ENCODE data around the gene ARID1B. TPM values are rescaled to one million over a fixed set of nuclear protein-coding genes. Genes with fewer than 3 reads are reported as not detected.

Gene ARID1B
- total and polyA plus RNA-seq, 2 of the 13 experiments (the other 11 are each of a cell fraction or from before 2014, with no cell fraction given), result 20.1 to 32.6 TPM

GRCh38 chr6:156776840-156777576 lies at the start of gene ARID1B (continued):
- TF ChIP-seq GABPA (IDR thresholded peaks at IDR 0.05; ENCODE audit: low read depth, low read length) (no peak), GABPA (CRISPR knock-in tag; IDR thresholded peaks at IDR 0.05; ENCODE audit: low read depth) (no peak), ZNF281 (CRISPR knock-in tag; IDR thresholded peaks at IDR 0.05; ENCODE audit: borderline replicate concordance) (peak; percentile 91), ZNF510 (CRISPR knock-in tag; IDR thresholded peaks at IDR 0.05; ENCODE audit: low read depth) (peak; percentile 91; the same call in 1 of the 2 replicates), ZNF329 (CRISPR knock-in tag; IDR thresholded peaks at IDR 0.05; ENCODE audit: low read depth) (peak; percentile 69; the same call in 1 of the 2 replicates), CENPT (CRISPR knock-in tag; IDR thresholded peaks at IDR 0.05; ENCODE audit: low read depth) (no peak), SRF (IDR thresholded peaks at IDR 0.05; ENCODE audit: low read depth, low read length) (no peak), GMEB2 (CRISPR knock-in tag; IDR thresholded peaks at IDR 0.05; ENCODE audit: low read depth) (no peak), ZNF256 (CRISPR knock-in tag; conservative IDR thresholded peaks at IDR 0.05) (no peak), CREB3 (CRISPR knock-in tag; IDR thresholded peaks at IDR 0.05) (0 out of 2 replicates have a peak, but pooled peaks have one; percentile 29), USF2 (IDR thresholded peaks at IDR 0.05; ENCODE audit: low read depth, low read length) (no peak), USF2 (CRISPR knock-in tag; IDR thresholded peaks at IDR 0.05; ENCODE audit: borderline replicate concordance) (no peak), BRCA1 (CRISPR knock-in tag; IDR thresholded peaks at IDR 0.05) (0 out of 2 replicates have a peak, but pooled peaks have one; percentile 11)
- TF ChIP-seq, protein P1, sequence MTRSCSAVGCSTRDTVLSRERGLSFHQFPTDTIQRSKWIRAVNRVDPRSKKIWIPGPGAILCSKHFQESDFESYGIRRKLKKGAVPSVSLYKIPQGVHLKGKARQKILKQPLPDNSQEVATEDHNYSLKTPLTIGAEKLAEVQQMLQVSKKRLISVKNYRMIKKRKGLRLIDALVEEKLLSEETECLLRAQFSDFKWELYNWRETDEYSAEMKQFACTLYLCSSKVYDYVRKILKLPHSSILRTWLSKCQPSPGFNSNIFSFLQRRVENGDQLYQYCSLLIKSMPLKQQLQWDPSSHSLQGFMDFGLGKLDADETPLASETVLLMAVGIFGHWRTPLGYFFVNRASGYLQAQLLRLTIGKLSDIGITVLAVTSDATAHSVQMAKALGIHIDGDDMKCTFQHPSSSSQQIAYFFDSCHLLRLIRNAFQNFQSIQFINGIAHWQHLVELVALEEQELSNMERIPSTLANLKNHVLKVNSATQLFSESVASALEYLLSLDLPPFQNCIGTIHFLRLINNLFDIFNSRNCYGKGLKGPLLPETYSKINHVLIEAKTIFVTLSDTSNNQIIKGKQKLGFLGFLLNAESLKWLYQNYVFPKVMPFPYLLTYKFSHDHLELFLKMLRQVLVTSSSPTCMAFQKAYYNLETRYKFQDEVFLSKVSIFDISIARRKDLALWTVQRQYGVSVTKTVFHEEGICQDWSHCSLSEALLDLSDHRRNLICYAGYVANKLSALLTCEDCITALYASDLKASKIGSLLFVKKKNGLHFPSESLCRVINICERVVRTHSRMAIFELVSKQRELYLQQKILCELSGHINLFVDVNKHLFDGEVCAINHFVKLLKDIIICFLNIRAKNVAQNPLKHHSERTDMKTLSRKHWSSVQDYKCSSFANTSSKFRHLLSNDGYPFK (CRISPR knock-in tag; IDR thresholded peaks at IDR 0.05; ENCODE audit: borderline replicate concordance), result no peak
- TF ChIP-seq, protein P2, sequence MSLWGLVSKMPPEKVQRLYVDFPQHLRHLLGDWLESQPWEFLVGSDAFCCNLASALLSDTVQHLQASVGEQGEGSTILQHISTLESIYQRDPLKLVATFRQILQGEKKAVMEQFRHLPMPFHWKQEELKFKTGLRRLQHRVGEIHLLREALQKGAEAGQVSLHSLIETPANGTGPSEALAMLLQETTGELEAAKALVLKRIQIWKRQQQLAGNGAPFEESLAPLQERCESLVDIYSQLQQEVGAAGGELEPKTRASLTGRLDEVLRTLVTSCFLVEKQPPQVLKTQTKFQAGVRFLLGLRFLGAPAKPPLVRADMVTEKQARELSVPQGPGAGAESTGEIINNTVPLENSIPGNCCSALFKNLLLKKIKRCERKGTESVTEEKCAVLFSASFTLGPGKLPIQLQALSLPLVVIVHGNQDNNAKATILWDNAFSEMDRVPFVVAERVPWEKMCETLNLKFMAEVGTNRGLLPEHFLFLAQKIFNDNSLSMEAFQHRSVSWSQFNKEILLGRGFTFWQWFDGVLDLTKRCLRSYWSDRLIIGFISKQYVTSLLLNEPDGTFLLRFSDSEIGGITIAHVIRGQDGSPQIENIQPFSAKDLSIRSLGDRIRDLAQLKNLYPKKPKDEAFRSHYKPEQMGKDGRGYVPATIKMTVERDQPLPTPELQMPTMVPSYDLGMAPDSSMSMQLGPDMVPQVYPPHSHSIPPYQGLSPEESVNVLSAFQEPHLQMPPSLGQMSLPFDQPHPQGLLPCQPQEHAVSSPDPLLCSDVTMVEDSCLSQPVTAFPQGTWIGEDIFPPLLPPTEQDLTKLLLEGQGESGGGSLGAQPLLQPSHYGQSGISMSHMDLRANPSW (CRISPR knock-in tag; IDR thresholded peaks at IDR 0.05; ENCODE audit: borderline replicate concordance), result no peak
